ENCODE results near the gene ZNF575.

Gene ZNF575

DNA sequence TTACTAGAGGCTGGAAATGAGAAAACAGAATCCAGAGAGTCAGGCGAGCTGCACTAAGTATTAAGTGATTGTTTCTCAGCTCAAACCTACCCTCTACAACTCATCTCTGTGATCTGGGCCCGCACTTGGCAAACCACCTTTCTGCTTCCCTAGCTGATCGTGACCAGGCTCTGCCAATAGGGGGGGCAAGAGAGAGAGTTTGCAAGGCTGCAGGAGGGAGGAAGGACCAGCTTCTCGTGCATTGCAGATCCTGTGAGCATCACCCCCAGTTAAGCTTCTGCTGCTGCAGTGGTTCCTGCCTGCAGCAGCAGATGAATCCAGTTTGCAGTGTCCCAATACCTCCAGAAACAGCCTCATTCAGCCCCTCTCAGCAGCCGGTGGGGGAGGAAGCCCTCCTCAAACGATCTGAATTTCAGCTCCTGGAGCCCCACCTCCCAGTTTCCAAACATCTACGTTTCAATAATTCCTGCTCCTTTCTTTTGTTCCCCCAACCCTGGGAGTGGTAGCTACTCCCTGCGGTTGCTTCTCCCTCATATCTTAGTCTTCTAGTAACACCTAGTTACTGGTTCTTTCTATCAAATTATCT lies 22.3 kb downstream of the ZNF575 start:
- Histone ChIP-seq H3K4me1 (ENCODE audit: insufficient read depth, low read length, poor library complexity, severe bottlenecking) (peaks cover 1% of the 10 kb centered on the region), H3K4me2 (ENCODE audit: low read depth, low read length, poor library complexity, severe bottlenecking) (no peak overlapping the region), H3K9me3 (ENCODE audit: insufficient read depth, low read depth, low read length) (no peaks in the 10 kb centered on the region), H3F3A (ENCODE audit: low read depth) (no peaks in the 10 kb centered on the region), H3K36me3 (ENCODE audit: insufficient read depth, low read length) (peaks cover 51% of the 10 kb centered on the region; the same call in 1 of the 2 replicates), H3K79me2 (ENCODE audit: insufficient read depth, low read length) (peaks cover 6% of the 10 kb centered on the region; the same call in 1 of the 2 replicates), H3K4me3 (ENCODE audit: low read length, poor library complexity, severe bottlenecking) (no peak overlapping the region), H2AFZ (ENCODE audit: low read length) (no peak overlapping the region), H3K27me3 (ENCODE audit: insufficient read depth, low read length, poor library complexity, severe bottlenecking) (no peaks in the 10 kb centered on the region), H4K20me1 (ENCODE audit: insufficient read depth, low read length, poor library complexity, severe bottlenecking) (no peaks in the 10 kb centered on the region), H3K9ac (ENCODE audit: low read depth, low read length, poor library complexity, severe bottlenecking) (no peak overlapping the region), H3K9me2 (replicated peaks; ENCODE audit: low read depth, low read length) (no peaks in the 10 kb centered on the region)
- TF ChIP-seq, protein P1, sequence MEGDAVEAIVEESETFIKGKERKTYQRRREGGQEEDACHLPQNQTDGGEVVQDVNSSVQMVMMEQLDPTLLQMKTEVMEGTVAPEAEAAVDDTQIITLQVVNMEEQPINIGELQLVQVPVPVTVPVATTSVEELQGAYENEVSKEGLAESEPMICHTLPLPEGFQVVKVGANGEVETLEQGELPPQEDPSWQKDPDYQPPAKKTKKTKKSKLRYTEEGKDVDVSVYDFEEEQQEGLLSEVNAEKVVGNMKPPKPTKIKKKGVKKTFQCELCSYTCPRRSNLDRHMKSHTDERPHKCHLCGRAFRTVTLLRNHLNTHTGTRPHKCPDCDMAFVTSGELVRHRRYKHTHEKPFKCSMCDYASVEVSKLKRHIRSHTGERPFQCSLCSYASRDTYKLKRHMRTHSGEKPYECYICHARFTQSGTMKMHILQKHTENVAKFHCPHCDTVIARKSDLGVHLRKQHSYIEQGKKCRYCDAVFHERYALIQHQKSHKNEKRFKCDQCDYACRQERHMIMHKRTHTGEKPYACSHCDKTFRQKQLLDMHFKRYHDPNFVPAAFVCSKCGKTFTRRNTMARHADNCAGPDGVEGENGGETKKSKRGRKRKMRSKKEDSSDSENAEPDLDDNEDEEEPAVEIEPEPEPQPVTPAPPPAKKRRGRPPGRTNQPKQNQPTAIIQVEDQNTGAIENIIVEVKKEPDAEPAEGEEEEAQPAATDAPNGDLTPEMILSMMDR (conservative IDR thresholded peaks at IDR 0.05; ENCODE audit: low read length): peak; percentile 91
- no peak for TF ChIP-seq EZH2phosphoT487 (IDR thresholded peaks at IDR 0.05; ENCODE audit: borderline replicate concordance)

DNA sequence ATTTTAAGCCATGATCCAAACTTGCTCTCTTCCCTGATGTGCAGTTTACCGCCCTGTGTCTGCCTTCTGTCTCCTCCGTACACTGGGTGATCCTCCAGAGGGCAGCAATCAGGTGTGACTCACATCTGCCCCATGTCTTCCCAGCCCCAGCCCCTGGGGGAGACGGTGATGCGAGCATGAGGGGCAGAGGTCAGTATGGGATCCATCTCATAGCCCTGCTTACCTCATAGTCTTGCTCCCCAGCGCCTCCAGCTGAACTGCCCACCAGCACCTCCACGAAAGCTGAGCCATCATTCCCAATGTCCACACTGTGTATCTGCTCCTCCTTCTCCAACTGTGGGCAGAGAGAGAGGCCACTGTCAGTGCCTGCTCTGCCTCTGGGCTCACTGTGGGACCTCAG lies 27.7 kb downstream of the ZNF575 start:
- H3K79me2 ChIP-seq (ENCODE audit: insufficient read depth, low read length): peaks cover 36% of the 10 kb centered on the region
- H3F3A ChIP-seq (ENCODE audit: low read depth): peaks cover 19% of the 10 kb centered on the region
- H3K9me3 ChIP-seq (ENCODE audit: insufficient read depth, low read depth, low read length): no peaks in the 10 kb centered on the region
- no peak overlapping the region for H3K4me3 ChIP-seq (ENCODE audit: low read length, poor library complexity, severe bottlenecking)
- peak overlapping the region; percentile 68 for H3K4me2 ChIP-seq (ENCODE audit: low read depth, low read length, poor library complexity, severe bottlenecking)
- H3K9me2 ChIP-seq (replicated peaks; ENCODE audit: low read depth, low read length): no peaks in the 10 kb centered on the region
- H3K4me1 ChIP-seq (ENCODE audit: insufficient read depth, low read length, poor library complexity, severe bottlenecking): peaks cover 51% of the 10 kb centered on the region
- H4K20me1 ChIP-seq (ENCODE audit: insufficient read depth, low read length, poor library complexity, severe bottlenecking): no peaks in the 10 kb centered on the region
- TF ChIP-seq EZH2phosphoT487 (IDR thresholded peaks at IDR 0.05; ENCODE audit: borderline replicate concordance): no peak
- TF ChIP-seq, protein P1 (conservative IDR thresholded peaks at IDR 0.05; ENCODE audit: low read length): peak; percentile 69
- H3K36me3 ChIP-seq (ENCODE audit: insufficient read depth, low read length): peaks cover 9% of the 10 kb centered on the region; the same call in 1 of the 2 replicates
- no peaks in the 10 kb centered on the region for H3K27me3 ChIP-seq (ENCODE audit: insufficient read depth, low read length, poor library complexity, severe bottlenecking)
- no peak overlapping the region for H2AFZ ChIP-seq (ENCODE audit: low read length)
- peak overlapping the region; percentile 58 for H3K9ac ChIP-seq (ENCODE audit: low read depth, low read length, poor library complexity, severe bottlenecking)

DNA sequence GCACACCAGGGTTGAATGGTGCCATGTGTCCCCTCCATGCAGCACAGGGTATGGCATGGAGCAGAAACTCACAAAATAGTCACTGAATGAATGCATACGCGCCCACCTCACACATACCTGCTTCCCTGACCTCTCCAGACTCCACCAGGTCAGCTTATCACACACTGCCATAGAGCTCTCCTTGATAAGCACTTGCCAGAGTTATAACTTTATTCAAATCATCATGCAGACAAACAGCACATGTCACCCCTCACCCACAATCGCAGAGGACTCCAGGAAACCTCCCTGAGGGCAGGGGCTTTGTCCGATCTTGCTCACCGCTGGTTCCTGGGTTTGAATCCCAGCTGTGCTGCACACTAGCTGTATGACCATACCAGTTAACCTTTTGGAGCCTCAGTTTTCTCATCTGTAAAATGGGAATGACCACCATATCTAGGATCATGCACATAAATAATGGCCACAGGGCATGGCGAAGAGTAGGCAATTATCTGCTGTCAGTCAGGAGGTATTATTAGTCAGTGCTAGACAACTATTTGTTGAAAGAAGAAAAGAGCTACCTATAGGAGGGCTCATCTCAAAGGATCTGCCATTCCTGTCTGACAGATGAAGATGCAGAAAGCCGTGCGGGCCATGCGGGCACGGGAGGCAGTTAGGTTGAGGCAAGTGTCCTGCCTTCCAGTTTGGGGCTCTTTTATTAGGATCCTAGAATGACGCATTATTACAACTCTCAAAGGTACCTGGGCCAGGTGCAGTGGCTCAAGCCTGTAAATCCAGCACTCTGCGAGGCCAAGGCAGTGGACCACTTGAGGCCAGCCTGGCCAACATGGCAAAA lies 28.4 kb downstream of the ZNF575 start:
- Histone ChIP-seq H3K36me3 (ENCODE audit: insufficient read depth, low read length) (0 out of 2 replicates have a peak, but pooled peaks cover 4% of the 10 kb centered on the region), H3K9me2 (replicated peaks; ENCODE audit: low read depth, low read length) (no peaks in the 10 kb centered on the region), H2AFZ (ENCODE audit: low read length) (no peak overlapping the region), H3K27me3 (ENCODE audit: insufficient read depth, low read length, poor library complexity, severe bottlenecking) (no peaks in the 10 kb centered on the region), H3K9ac (ENCODE audit: low read depth, low read length, poor library complexity, severe bottlenecking) (peak overlapping the region; percentile 58), H3K4me1 (ENCODE audit: insufficient read depth, low read length, poor library complexity, severe bottlenecking) (peaks cover 51% of the 10 kb centered on the region), H3F3A (ENCODE audit: low read depth) (peaks cover 19% of the 10 kb centered on the region), H3K4me2 (ENCODE audit: low read depth, low read length, poor library complexity, severe bottlenecking) (peak overlapping the region; percentile 68), H4K20me1 (ENCODE audit: insufficient read depth, low read length, poor library complexity, severe bottlenecking) (no peaks in the 10 kb centered on the region), H3K9me3 (ENCODE audit: insufficient read depth, low read depth, low read length) (no peaks in the 10 kb centered on the region), H3K79me2 (ENCODE audit: insufficient read depth, low read length) (peaks cover 36% of the 10 kb centered on the region), H3K4me3 (ENCODE audit: low read length, poor library complexity, severe bottlenecking) (peak overlapping the region; percentile 47)
- TF ChIP-seq, protein P1 (conservative IDR thresholded peaks at IDR 0.05; ENCODE audit: low read length): no peak
- no peak for TF ChIP-seq EZH2phosphoT487 (IDR thresholded peaks at IDR 0.05; ENCODE audit: borderline replicate concordance)
